ENCODE data around the gene SIPA1L3.

The SIPA1L3 gene

DNA sequence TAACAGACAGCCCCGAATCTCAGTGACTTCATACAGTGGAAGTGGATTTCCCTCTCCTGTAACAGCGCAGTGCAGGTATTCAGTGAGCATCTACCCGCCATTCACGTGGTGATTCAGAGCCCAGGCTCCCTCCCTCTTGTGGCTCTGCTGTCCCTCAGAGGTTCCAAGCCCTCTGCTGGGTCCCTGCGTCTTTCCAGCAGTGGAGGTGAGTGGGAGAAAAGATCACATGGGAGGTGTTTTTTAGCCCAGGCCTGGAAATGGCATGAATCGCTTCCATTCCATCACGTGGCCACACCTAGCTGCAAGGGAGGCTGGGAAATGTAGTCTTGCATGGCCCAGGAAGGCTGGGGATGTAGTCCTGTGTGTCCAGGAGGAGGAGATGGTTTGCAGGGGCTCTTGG, 255.6 kb downstream of the SIPA1L3 start:
- TF ChIP-seq TCF12 (IDR thresholded peaks at IDR 0.05; ENCODE audit: low read depth) (no peak), YY1 (IDR thresholded peaks at IDR 0.05; ENCODE audit: low read depth) (no peak), EP300 (IDR thresholded peaks at IDR 0.05; ENCODE audit: borderline replicate concordance) (no peak), TAF1 (IDR thresholded peaks at IDR 0.05; ENCODE audit: low read depth) (no peak), RAD21 (IDR thresholded peaks at IDR 0.05; ENCODE audit: low read depth) (no peak), TEAD4 (IDR thresholded peaks at IDR 0.05) (no peak)
- TF ChIP-seq, protein P1, sequence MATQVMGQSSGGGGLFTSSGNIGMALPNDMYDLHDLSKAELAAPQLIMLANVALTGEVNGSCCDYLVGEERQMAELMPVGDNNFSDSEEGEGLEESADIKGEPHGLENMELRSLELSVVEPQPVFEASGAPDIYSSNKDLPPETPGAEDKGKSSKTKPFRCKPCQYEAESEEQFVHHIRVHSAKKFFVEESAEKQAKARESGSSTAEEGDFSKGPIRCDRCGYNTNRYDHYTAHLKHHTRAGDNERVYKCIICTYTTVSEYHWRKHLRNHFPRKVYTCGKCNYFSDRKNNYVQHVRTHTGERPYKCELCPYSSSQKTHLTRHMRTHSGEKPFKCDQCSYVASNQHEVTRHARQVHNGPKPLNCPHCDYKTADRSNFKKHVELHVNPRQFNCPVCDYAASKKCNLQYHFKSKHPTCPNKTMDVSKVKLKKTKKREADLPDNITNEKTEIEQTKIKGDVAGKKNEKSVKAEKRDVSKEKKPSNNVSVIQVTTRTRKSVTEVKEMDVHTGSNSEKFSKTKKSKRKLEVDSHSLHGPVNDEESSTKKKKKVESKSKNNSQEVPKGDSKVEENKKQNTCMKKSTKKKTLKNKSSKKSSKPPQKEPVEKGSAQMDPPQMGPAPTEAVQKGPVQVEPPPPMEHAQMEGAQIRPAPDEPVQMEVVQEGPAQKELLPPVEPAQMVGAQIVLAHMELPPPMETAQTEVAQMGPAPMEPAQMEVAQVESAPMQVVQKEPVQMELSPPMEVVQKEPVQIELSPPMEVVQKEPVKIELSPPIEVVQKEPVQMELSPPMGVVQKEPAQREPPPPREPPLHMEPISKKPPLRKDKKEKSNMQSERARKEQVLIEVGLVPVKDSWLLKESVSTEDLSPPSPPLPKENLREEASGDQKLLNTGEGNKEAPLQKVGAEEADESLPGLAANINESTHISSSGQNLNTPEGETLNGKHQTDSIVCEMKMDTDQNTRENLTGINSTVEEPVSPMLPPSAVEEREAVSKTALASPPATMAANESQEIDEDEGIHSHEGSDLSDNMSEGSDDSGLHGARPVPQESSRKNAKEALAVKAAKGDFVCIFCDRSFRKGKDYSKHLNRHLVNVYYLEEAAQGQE (IDR thresholded peaks at IDR 0.05; ENCODE audit: low read depth): no peak
- TF ChIP-seq, protein P2, sequence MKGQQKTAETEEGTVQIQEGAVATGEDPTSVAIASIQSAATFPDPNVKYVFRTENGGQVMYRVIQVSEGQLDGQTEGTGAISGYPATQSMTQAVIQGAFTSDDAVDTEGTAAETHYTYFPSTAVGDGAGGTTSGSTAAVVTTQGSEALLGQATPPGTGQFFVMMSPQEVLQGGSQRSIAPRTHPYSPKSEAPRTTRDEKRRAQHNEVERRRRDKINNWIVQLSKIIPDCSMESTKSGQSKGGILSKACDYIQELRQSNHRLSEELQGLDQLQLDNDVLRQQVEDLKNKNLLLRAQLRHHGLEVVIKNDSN (IDR thresholded peaks at IDR 0.05): peak; percentile 38; the same call in 1 of the 2 replicates

GRCh38 chr19:38163419-38164290, 256.6 kb downstream of the SIPA1L3 start:
- TF ChIP-seq CREB1 (IDR thresholded peaks at IDR 0.05; ENCODE audit: low read depth) (no peak), NFIC (IDR thresholded peaks at IDR 0.05) (no peak), ZBTB7A (IDR thresholded peaks at IDR 0.05; ENCODE audit: low read depth) (no peak), EGR1 (IDR thresholded peaks at IDR 0.05) (no peak), CEBPB (IDR thresholded peaks at IDR 0.05) (no peak), TAF1 (IDR thresholded peaks at IDR 0.05; ENCODE audit: low read depth) (no peak), YY1 (IDR thresholded peaks at IDR 0.05; ENCODE audit: low read depth) (no peak), TCF12 (IDR thresholded peaks at IDR 0.05; ENCODE audit: low read depth) (no peak), TEAD4 (IDR thresholded peaks at IDR 0.05) (no peak), RAD21 (IDR thresholded peaks at IDR 0.05; ENCODE audit: low read depth) (no peak), MAX (IDR thresholded peaks at IDR 0.05) (no peak), EP300 (IDR thresholded peaks at IDR 0.05; ENCODE audit: borderline replicate concordance) (no peak), FOXM1 (IDR thresholded peaks at IDR 0.05; ENCODE audit: borderline replicate concordance, low read depth) (no peak)
- TF ChIP-seq, protein P2 (IDR thresholded peaks at IDR 0.05): no peak
- TF ChIP-seq, protein P1 (IDR thresholded peaks at IDR 0.05; ENCODE audit: low read depth): no peak

- TF ChIP-seq MAX (IDR thresholded peaks at IDR 0.05) (no peak), ZBTB7A (IDR thresholded peaks at IDR 0.05; ENCODE audit: low read depth) (no peak), RAD21 (IDR thresholded peaks at IDR 0.05; ENCODE audit: low read depth) (no peak)
- TF ChIP-seq, protein P2 (IDR thresholded peaks at IDR 0.05): no peak
- TF ChIP-seq, protein P1 (IDR thresholded peaks at IDR 0.05; ENCODE audit: low read depth): no peak
Measured at GRCh38 chr19:38164526-38164925, 257.5 kb downstream of the SIPA1L3 start.

- TF ChIP-seq RAD21 (IDR thresholded peaks at IDR 0.05; ENCODE audit: low read depth) (no peak), TCF12 (IDR thresholded peaks at IDR 0.05; ENCODE audit: low read depth) (no peak), TAF1 (IDR thresholded peaks at IDR 0.05; ENCODE audit: low read depth) (no peak), EP300 (IDR thresholded peaks at IDR 0.05; ENCODE audit: borderline replicate concordance) (no peak), EGR1 (IDR thresholded peaks at IDR 0.05) (no peak), ZBTB7A (IDR thresholded peaks at IDR 0.05; ENCODE audit: low read depth) (no peak), MAX (IDR thresholded peaks at IDR 0.05) (no peak), CREB1 (IDR thresholded peaks at IDR 0.05; ENCODE audit: low read depth) (no peak)
- TF ChIP-seq, protein P2 (IDR thresholded peaks at IDR 0.05): no peak
- TF ChIP-seq, protein P1 (IDR thresholded peaks at IDR 0.05; ENCODE audit: low read depth): no peak
Measured at GRCh38 chr19:38165335-38165734, 258.3 kb downstream of the SIPA1L3 start.

Data from Ishikawa (cell line).